Measurements from ENCODE around the gene DAO. TPM values are rescaled to one million over a fixed set of nuclear protein-coding genes. Genes with fewer than 3 reads are reported as not detected.
A peak's percentile ranks its signal among the peaks of the same experiment; 100 is the strongest.

Gene DAO
- total and polyA plus RNA-seq, 2 donors (not counting 1 experiment from before 2014, with no cell fraction given): not detected

- Histone ChIP-seq H3K9ac (ENCODE audit: insufficient read depth, low read length) (no peak overlapping the region), H3K4me3 (replicated peaks in 1 of 4; ENCODE audit: control extremely low read depth in 1 of 4, insufficient read depth in 1 of 4, low read depth in 3 of 4, low read length in 4 of 4) (no peak overlapping the region), H4K20me1 (ENCODE audit: control insufficient read depth, extremely low read depth, insufficient read depth, low read length) (no peaks in the 10 kb centered on the region), H3K27me3 (ENCODE audit: control insufficient read depth, insufficient read depth, low read length) (no peaks in the 10 kb centered on the region), H3K79me2 (ENCODE audit: control insufficient read depth, insufficient read depth, low read length) (no peaks in the 10 kb centered on the region), H3K9me3 (ENCODE audit: control insufficient read depth, insufficient read depth, low read depth, low read length) (no peaks in the 10 kb centered on the region), H3K4me1 (ENCODE audit: control insufficient read depth, extremely low read depth, insufficient read depth, low read length) (no peaks in the 10 kb centered on the region), H3K27ac (ENCODE audit: insufficient read depth, low read length) (no peak overlapping the region), H3K4me2 (ENCODE audit: extremely low read depth, insufficient read depth, low read length) (no peak overlapping the region), H3K36me3 (ENCODE audit: control insufficient read depth, insufficient read depth, low read length) (no peaks in the 10 kb centered on the region), H2AFZ (ENCODE audit: low read length) (no peak overlapping the region)
- TF ChIP-seq EZH2 (IDR thresholded peaks at IDR 0.05; ENCODE audit: low read length, missing control alignments): no peak
- TF ChIP-seq CTCF (conservative IDR thresholded peaks at IDR 0.05 in 1 of 2, IDR thresholded peaks at IDR 0.05 in 1 of 2; ENCODE audit: low read depth in 1 of 2, low read length in 2 of 2): no peak
- DNase-seq (ENCODE audit: low read depth in 2 of 2): no peak
Observed at GRCh38 chr12:108912361-108912760, 32.5 kb downstream of the DAO start.

DNA sequence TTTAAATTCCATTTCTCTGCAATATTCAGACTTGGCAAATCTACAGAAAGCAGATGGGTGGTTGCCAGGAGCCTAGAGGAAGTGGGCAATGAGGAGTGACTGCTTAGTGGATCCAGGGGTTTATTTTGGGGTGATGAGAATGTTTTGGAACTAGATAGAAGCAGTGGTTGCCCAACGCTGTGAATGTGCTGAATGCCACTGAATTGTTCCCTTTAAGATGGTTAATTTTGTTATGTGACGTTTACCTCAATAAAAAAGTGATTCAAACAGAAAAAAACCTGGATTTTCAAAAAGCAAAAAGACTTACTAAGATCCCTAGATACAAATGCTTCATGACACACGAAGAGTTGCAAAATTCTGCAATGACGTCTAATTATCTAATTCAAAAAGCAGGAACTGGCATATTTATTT, 34.2 kb downstream of the DAO start:
- TF ChIP-seq CTCF (conservative IDR thresholded peaks at IDR 0.05 in 1 of 2, IDR thresholded peaks at IDR 0.05 in 1 of 2; ENCODE audit: low read depth in 1 of 2, low read length in 2 of 2): no peak
- TF ChIP-seq EZH2 (IDR thresholded peaks at IDR 0.05; ENCODE audit: low read length, missing control alignments): no peak
- Histone ChIP-seq H3K4me3 (replicated peaks in 1 of 4; ENCODE audit: control extremely low read depth in 1 of 4, insufficient read depth in 1 of 4, low read depth in 3 of 4, low read length in 4 of 4) (no peak overlapping the region), H4K20me1 (ENCODE audit: control insufficient read depth, extremely low read depth, insufficient read depth, low read length) (no peaks in the 10 kb centered on the region), H3K4me2 (ENCODE audit: extremely low read depth, insufficient read depth, low read length) (no peak overlapping the region), H3K4me1 (ENCODE audit: control insufficient read depth, extremely low read depth, insufficient read depth, low read length) (no peaks in the 10 kb centered on the region), H3K27me3 (ENCODE audit: control insufficient read depth, insufficient read depth, low read length) (no peaks in the 10 kb centered on the region), H3K79me2 (ENCODE audit: control insufficient read depth, insufficient read depth, low read length) (no peaks in the 10 kb centered on the region), H3K27ac (ENCODE audit: insufficient read depth, low read length) (no peak overlapping the region), H3K9ac (ENCODE audit: insufficient read depth, low read length) (no peak overlapping the region), H3K36me3 (ENCODE audit: control insufficient read depth, insufficient read depth, low read length) (no peaks in the 10 kb centered on the region), H3K9me3 (ENCODE audit: control insufficient read depth, insufficient read depth, low read depth, low read length) (no peaks in the 10 kb centered on the region), H2AFZ (ENCODE audit: low read length) (no peak overlapping the region)
- DNase-seq (ENCODE audit: low read depth in 2 of 2): peak; percentile 6 to 22

DNA sequence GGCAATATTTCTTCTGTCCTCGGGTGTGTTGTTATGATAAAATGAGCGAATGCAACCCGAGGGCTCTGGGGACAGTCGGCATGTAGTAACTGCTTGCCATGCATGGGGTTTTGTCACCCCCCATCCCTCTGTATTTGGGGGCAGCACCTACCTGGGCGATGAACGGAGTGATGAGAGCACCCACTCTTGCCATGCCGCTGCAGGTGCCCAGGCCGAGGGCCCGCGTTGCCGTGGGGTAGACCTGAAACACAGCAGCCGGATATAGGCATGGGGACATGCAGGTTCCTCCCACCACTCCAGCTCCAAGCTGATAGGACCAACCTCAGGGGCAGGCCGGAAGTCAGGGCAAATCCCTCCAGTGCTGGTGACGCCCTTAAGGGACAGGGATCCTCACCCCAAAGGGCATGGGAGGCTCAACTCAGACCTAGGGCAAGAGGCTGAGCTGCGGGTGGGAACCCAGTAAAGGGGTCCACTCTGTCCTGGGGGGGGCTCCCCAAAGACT, 35.8 kb downstream of the DAO start:
- TF ChIP-seq EZH2 (IDR thresholded peaks at IDR 0.05; ENCODE audit: low read length, missing control alignments) (no peak), CTCF (conservative IDR thresholded peaks at IDR 0.05 in 1 of 2, IDR thresholded peaks at IDR 0.05 in 1 of 2; ENCODE audit: low read depth in 1 of 2, low read length in 2 of 2) (no peak)
- Histone ChIP-seq H3K9ac (ENCODE audit: insufficient read depth, low read length) (no peak overlapping the region), H3K9me3 (ENCODE audit: control insufficient read depth, insufficient read depth, low read depth, low read length) (no peaks in the 10 kb centered on the region), H3K79me2 (ENCODE audit: control insufficient read depth, insufficient read depth, low read length) (no peaks in the 10 kb centered on the region), H3K4me1 (ENCODE audit: control insufficient read depth, extremely low read depth, insufficient read depth, low read length) (no peaks in the 10 kb centered on the region), H3K27ac (ENCODE audit: insufficient read depth, low read length) (no peak overlapping the region), H3K27me3 (ENCODE audit: control insufficient read depth, insufficient read depth, low read length) (no peaks in the 10 kb centered on the region), H3K4me3 (replicated peaks in 1 of 4; ENCODE audit: control extremely low read depth in 1 of 4, insufficient read depth in 1 of 4, low read depth in 3 of 4, low read length in 4 of 4) (no peak overlapping the region), H3K36me3 (ENCODE audit: control insufficient read depth, insufficient read depth, low read length) (no peaks in the 10 kb centered on the region), H4K20me1 (ENCODE audit: control insufficient read depth, extremely low read depth, insufficient read depth, low read length) (no peaks in the 10 kb centered on the region), H2AFZ (ENCODE audit: low read length) (no peak overlapping the region), H3K4me2 (ENCODE audit: extremely low read depth, insufficient read depth, low read length) (no peak overlapping the region)
- no peak for DNase-seq (ENCODE audit: low read depth in 2 of 2)
